Skeletal muscle satellite cell (primary cell): ENCODE results near the gene EIF4E1B.

Experiments
- H3K27me3 ChIP-seq: 2 replicates; pipeline ENCODE4 v1.7.0; 2013; ENCODE audit warnings: low read length; ENCODE audit not compliant: control insufficient read depth, insufficient read depth
- H3K36me3 ChIP-seq: 2 replicates; pipeline ENCODE4 v1.7.0; 2013; ENCODE audit warnings: mild to moderate bottlenecking, control low read depth, low read length; ENCODE audit not compliant: insufficient read depth
- H3K4me1 ChIP-seq: 2 replicates; pipeline ENCODE4 v1.7.0; 2013; ENCODE audit warnings: low read length; ENCODE audit not compliant: control insufficient read depth, insufficient read depth
- H3K4me2 ChIP-seq: 2 replicates; pipeline ENCODE4 v1.7.0; 2013; ENCODE audit warnings: mild to moderate bottlenecking, low read length
- H3K4me3 ChIP-seq: 2 replicates; pipeline ENCODE4 v1.7.0; 2013; ENCODE audit warnings: low read length
- H3K9ac ChIP-seq: 2 replicates; pipeline ENCODE4 v1.7.0; 2013; ENCODE audit warnings: mild to moderate bottlenecking, low read depth, low read length, moderate library complexity
- H3K9me3 ChIP-seq: replicated peaks from 2 replicates; pipeline ENCODE4 v1.7.0; 2013; ENCODE audit warnings: mild to moderate bottlenecking, control low read depth, low read length

EIF4E1B gene

GRCh38 chr5:176642675-176643490 is 12.4 kb downstream of the EIF4E1B start:
- H3K36me3 ChIP-seq, result no peaks in the 10 kb centered on the region
- H3K9ac ChIP-seq, result no peak overlapping the region
- H3K4me3 ChIP-seq, result no peak overlapping the region
- H3K27me3 ChIP-seq, result peaks cover 7% of the 10 kb centered on the region
- peaks cover 5% of the 10 kb centered on the region for H3K4me1 ChIP-seq
- no peak overlapping the region for H3K4me2 ChIP-seq
- H3K9me3 ChIP-seq, result no peaks in the 10 kb centered on the region

- no peak overlapping the region for H3K9ac ChIP-seq
- peaks cover 13% of the 10 kb centered on the region for H3K4me1 ChIP-seq
- no peak overlapping the region for H3K4me2 ChIP-seq
- no peaks in the 10 kb centered on the region for H3K27me3 ChIP-seq
- no peak overlapping the region for H3K4me3 ChIP-seq
- H3K9me3 ChIP-seq, result no peaks in the 10 kb centered on the region
- no peaks in the 10 kb centered on the region for H3K36me3 ChIP-seq
Measured at GRCh38 chr5:176643491-176644219, 13.2 kb downstream of the EIF4E1B start.

GRCh38 chr5:176644294-176644693 is 13.8 kb downstream of the EIF4E1B start:
- Histone ChIP-seq H3K4me3 (no peak overlapping the region), H3K27me3 (no peaks in the 10 kb centered on the region), H3K9ac (no peak overlapping the region), H3K4me1 (peaks cover 16% of the 10 kb centered on the region), H3K4me2 (no peak overlapping the region), H3K36me3 (no peaks in the 10 kb centered on the region), H3K9me3 (no peaks in the 10 kb centered on the region)

- Histone ChIP-seq H3K4me3 (no peak overlapping the region), H3K4me2 (no peak overlapping the region), H3K9me3 (no peaks in the 10 kb centered on the region), H3K9ac (no peak overlapping the region), H3K4me1 (peaks cover 16% of the 10 kb centered on the region), H3K27me3 (no peaks in the 10 kb centered on the region), H3K36me3 (no peaks in the 10 kb centered on the region)
Measured at GRCh38 chr5:176644878-176645670, 14.6 kb downstream of the EIF4E1B start.

GRCh38 chr5:176646049-176646706 is 15.7 kb downstream of the EIF4E1B start:
- peak overlapping the region; percentile 57 for H3K9ac ChIP-seq
- no peak overlapping the region for H3K4me3 ChIP-seq
- no peaks in the 10 kb centered on the region for H3K36me3 ChIP-seq
- no peaks in the 10 kb centered on the region for H3K9me3 ChIP-seq
- no peaks in the 10 kb centered on the region for H3K27me3 ChIP-seq
- H3K4me1 ChIP-seq, result peaks cover 18% of the 10 kb centered on the region
- peak overlapping the region; percentile 81 for H3K4me2 ChIP-seq

- H3K4me1 ChIP-seq, result peaks cover 18% of the 10 kb centered on the region
- H3K27me3 ChIP-seq, result no peaks in the 10 kb centered on the region
- H3K4me3 ChIP-seq, result peak overlapping the region; percentile 60
- no peaks in the 10 kb centered on the region for H3K9me3 ChIP-seq
- peak overlapping the region; percentile 57 for H3K9ac ChIP-seq
- peak overlapping the region; percentile 81 for H3K4me2 ChIP-seq
- H3K36me3 ChIP-seq, result no peaks in the 10 kb centered on the region
Measured at GRCh38 chr5:176646707-176647029, 16.2 kb downstream of the EIF4E1B start.

GRCh38 chr5:176647030-176647842 is 16.8 kb downstream of the EIF4E1B start, which contains the start of gene TSPAN17:
TSS of gene TSPAN17 (plus strand) at chr5:176647484. CDS start at chr5:176647616, 132 bp downstream.
- Histone ChIP-seq H3K9ac (peak within 1 kb of the TSS; percentile 98), H3K9me3 (no peaks in the 10 kb centered on the region), H3K36me3 (no peaks in the 10 kb centered on the region), H3K4me1 (peaks cover 18% of the 10 kb centered on the region), H3K4me3 (peak within 1 kb of the TSS; percentile 99), H3K4me2 (peak within 1 kb of the TSS; percentile 98), H3K27me3 (no peaks in the 10 kb centered on the region)

- H3K4me1 ChIP-seq, result peaks cover 24% of the 10 kb centered on the region
- peak overlapping the region; percentile 98 for H3K9ac ChIP-seq
- no peaks in the 10 kb centered on the region for H3K36me3 ChIP-seq
- peak overlapping the region; percentile 98 for H3K4me2 ChIP-seq
- no peaks in the 10 kb centered on the region for H3K9me3 ChIP-seq
- peak overlapping the region; percentile 99 for H3K4me3 ChIP-seq
- no peaks in the 10 kb centered on the region for H3K27me3 ChIP-seq
Measured at GRCh38 chr5:176647843-176648473, 17.5 kb downstream of the EIF4E1B start.

GRCh38 chr5:176648474-176649194 is 18.2 kb downstream of the EIF4E1B start:
- peaks cover 1% of the 10 kb centered on the region for H3K36me3 ChIP-seq
- peak overlapping the region; percentile 99 for H3K4me3 ChIP-seq
- peaks cover 30% of the 10 kb centered on the region for H3K4me1 ChIP-seq
- H3K9me3 ChIP-seq, result no peaks in the 10 kb centered on the region
- peak overlapping the region; percentile 98 for H3K9ac ChIP-seq
- peak overlapping the region; percentile 98 for H3K4me2 ChIP-seq
- H3K27me3 ChIP-seq, result no peaks in the 10 kb centered on the region
